CD14-positive monocyte (primary cell): ENCODE results near the gene IER5. TPM values are rescaled to one million over a fixed set of nuclear protein-coding genes. Genes with fewer than 3 reads are reported as not detected.
A peak's percentile ranks its signal among the peaks of the same experiment; 100 is the strongest.
"Not testable (repeated sequence)": the region's sequence is repeated elsewhere in the genome, so short reads cannot be mapped to it uniquely, and the experiment has no call there.

ENCODE experiments used
- DNase-seq, 3 donors: peaks; one replicate each; pipeline ENCODE4 v3.0.0-alpha.2; 2011 to 2022
- H2AFZ ChIP-seq: 2 replicates; pipeline ENCODE4 v1.6.0; 2012; ENCODE audit warnings: mild to moderate bottlenecking, low read depth, low read length, inconsistent platforms; ENCODE audit not compliant: insufficient read depth, poor library complexity, severe bottlenecking
- H3K27ac ChIP-seq, 2 donors: 1 replicate in 1 of 2; 2 replicates in 1 of 2; pipeline ENCODE4 v1.5.1; 2012 to 2013; ENCODE audit warnings: low read length in 2 of 2, control low read depth in 1 of 2, inconsistent platforms in 1 of 2, low read depth in 1 of 2, mild to moderate bottlenecking in 1 of 2
- H3K27me3 ChIP-seq, 2 donors: one replicate each; pipeline versions ENCODE4 v1.6.0 to v1.6.1; 2011 to 2013; ENCODE audit warnings: low read length in 2 of 2; ENCODE audit not compliant: control insufficient read depth in 2 of 2, insufficient read depth in 2 of 2
- H3K36me3 ChIP-seq, 2 donors: replicated peaks in 1 of 2; 1 replicate in 1 of 2; 2 replicates in 1 of 2; pipeline versions ENCODE4 v1.5.1 to v1.6.1; 2012 to 2013; ENCODE audit warnings: low read length in 2 of 2, control low read depth in 1 of 2, inconsistent platforms in 1 of 2, mild to moderate bottlenecking in 1 of 2; ENCODE audit not compliant: insufficient read depth in 2 of 2, control insufficient read depth in 1 of 2
- H3K4me1 ChIP-seq, 2 donors: 1 replicate in 1 of 2; 2 replicates in 1 of 2; pipeline versions ENCODE4 v1.5.1 to v1.6.1; 2012 to 2013; ENCODE audit warnings: low read length in 2 of 2, control low read depth in 1 of 2, inconsistent platforms in 1 of 2, mild to moderate bottlenecking in 1 of 2, moderate library complexity in 1 of 2; ENCODE audit not compliant: insufficient read depth in 2 of 2, control insufficient read depth in 1 of 2
- H3K4me2 ChIP-seq: replicated peaks from 2 replicates; pipeline ENCODE3; 2012; ENCODE audit warnings: low read length, moderate library complexity, mild to moderate bottlenecking; ENCODE audit not compliant: poor library complexity, severe bottlenecking; ENCODE audit errors: extremely low read depth
- H3K4me3 ChIP-seq, 3 experiments: fragments of 200-600 bp in 1 of 3; sonication (generic) in 1 of 3; replicated peaks in 1 of 3; 1 replicate in 2 of 3; 2 replicates in 1 of 3; pipeline ENCODE4 v1.5.1; 2011 to 2013; ENCODE audit warnings: low read length in 3 of 3, mild to moderate bottlenecking in 3 of 3, control low read depth in 2 of 3, low read depth in 2 of 3, inconsistent platforms in 1 of 3, moderate library complexity in 1 of 3
- H3K79me2 ChIP-seq: 2 replicates; pipeline ENCODE4 v1.6.0; 2012; ENCODE audit warnings: mild to moderate bottlenecking, control low read depth, inconsistent platforms, low read length, moderate library complexity; ENCODE audit not compliant: insufficient read depth
- H3K9ac ChIP-seq: 2 replicates; pipeline ENCODE4 v1.6.0; 2017; ENCODE audit warnings: low read length, mild to moderate bottlenecking; ENCODE audit not compliant: insufficient read depth, poor library complexity, severe bottlenecking
- H3K9me3 ChIP-seq, 2 donors: replicated peaks in 1 of 2; 1 replicate in 1 of 2; 2 replicates in 1 of 2; pipeline versions ENCODE4 v1.5.1 to v1.6.1; 2012 to 2013; ENCODE audit warnings: low read length in 2 of 2, control low read depth in 1 of 2; ENCODE audit not compliant: control insufficient read depth in 1 of 2, insufficient read depth in 1 of 2
- H4K20me1 ChIP-seq: 2 replicates; pipeline ENCODE4 v1.6.0; 2012; ENCODE audit warnings: mild to moderate bottlenecking, low read length, control low read depth, moderate library complexity; ENCODE audit not compliant: insufficient read depth
- H3K27ac Mint-ChIP-seq, 7 donors: one replicate each; pipeline ENCODE4 v1.8.0; 2020; ENCODE audit warnings: mild to moderate bottlenecking in 7 of 7, mixed read lengths in 7 of 7, moderate library complexity in 6 of 7, inconsistent platforms in 2 of 7
- H3K27me3 Mint-ChIP-seq, 3 donors: one replicate each; pipeline ENCODE4 v1.8.0; 2021 to 2022; ENCODE audit warnings: low read depth in 3 of 3, mild to moderate bottlenecking in 3 of 3, mixed read lengths in 3 of 3, moderate library complexity in 3 of 3, inconsistent platforms in 1 of 3
- H3K36me3 Mint-ChIP-seq, 2 donors: one replicate each; pipeline ENCODE4 v1.8.0; 2020; ENCODE audit warnings: mixed read lengths in 2 of 2, inconsistent platforms in 1 of 2, mild to moderate bottlenecking in 1 of 2
- H3K4me1 Mint-ChIP-seq: one replicate; pipeline ENCODE4 v1.8.0; 2020; ENCODE audit warnings: mild to moderate bottlenecking, mixed read lengths
- H3K4me3 Mint-ChIP-seq, 2 donors: one replicate each; pipeline ENCODE4 v1.8.0; 2020; ENCODE audit warnings: mild to moderate bottlenecking in 2 of 2, mixed read lengths in 2 of 2, moderate library complexity in 1 of 2
- H3K9me3 Mint-ChIP-seq, 7 donors: one replicate each; pipeline ENCODE4 v1.8.0; 2020 to 2022; ENCODE audit warnings: mixed read lengths in 7 of 7, mild to moderate bottlenecking in 6 of 7, moderate library complexity in 6 of 7, inconsistent platforms in 2 of 7
- CTCF ChIP-seq: fragments of 200-600 bp; IDR thresholded peaks from one replicate; pipeline ENCODE4 v1.8.0; 2022; ENCODE audit warnings: antibody characterized with exemption, mild to moderate bottlenecking
- WGBS: methylation state at CpG from one replicate; pipeline ENCODE4 v1.1.5; 2013; ENCODE audit warnings: missing lambda C conversion rate; ENCODE audit not compliant: insufficient coverage; 5-methylcytosine and 5-hydroxymethylcytosine counted together
- intact Hi-C, 2 donors: fragments of 100-400 bp; cut with micrococcal nuclease; formaldehyde crosslinking; loops; one replicate each; pipeline versions ENCODE4 v1.15.0 to v1.15.1; 2023
- polyA plus RNA-seq, 3 donors: library from polyadenylated mRNA; depleted of rRNA in 1 of 3; unstranded in 2 of 3; stranded (reverse) in 1 of 3; fragments of 300-500 nt in 2 of 3; fragments of >200 nt in 1 of 3; fragmentation: Illumina TruSeq in 2 of 3; gene quantifications; 1 replicate in 2 of 3; 2 replicates in 1 of 3; pipeline ENCODE4 v1.2.3, GENCODE V29; 2012 to 2021

IER5 gene
- polyA plus RNA-seq, 3 donors, result 13.7 to 110 (median 29.0) TPM

- H3K4me1 ChIP-seq, result peaks cover 51 to 63% of the 10 kb centered on the region in 2 donors
- Mint-ChIP-seq H3K27me3 (peaks cover 0 to 1% (median 0%) of the 10 kb centered on the region in 3 donors), H3K4me1 (peaks cover 53% of the 10 kb centered on the region), H3K27ac (peak overlapping the region; percentile 95 to 98 (median 96)), H3K4me3 (peak overlapping the region in 1 of 2 donors; percentile 78), H3K36me3 (peaks cover 34 to 36% of the 10 kb centered on the region in 2 donors), H3K9me3 (peaks cover 0 to 5% (median 0%) of the 10 kb centered on the region in 7 donors)
- H3K4me2 ChIP-seq, result peak overlapping the region; percentile 52
- H2AFZ ChIP-seq, result no peak overlapping the region
- H3K4me3 ChIP-seq, result peak overlapping the region in 1 of 3 experiments; percentile 26
- TF ChIP-seq CTCF, result no peak
- H3K9ac ChIP-seq, result peak overlapping the region; percentile 67
- no peaks in the 10 kb centered on the region for H3K9me3 ChIP-seq
- H3K36me3 ChIP-seq, result peaks cover 5 to 17% of the 10 kb centered on the region in 2 donors
- intact Hi-C loops, result loop anchor here (5.0 kb wide), 2 partner anchors 44 to 99 kb away; partner anchors contain the start of gene IER5 (in 1 of the 2)
- H4K20me1 ChIP-seq, result no peaks in the 10 kb centered on the region
- H3K79me2 ChIP-seq, result peaks cover 64% of the 10 kb centered on the region
- H3K27ac ChIP-seq, result peak overlapping the region; percentile 80 to 96
- peak; percentile 90 to 96 (median 93) for DNase-seq
- no CpG with 5 or more reads among the region's 5 CpGs for WGBS
- no peaks in the 10 kb centered on the region for H3K27me3 ChIP-seq
These were observed 45.2 kb upstream of the IER5 start for GRCh38 chr1:181043025-181043888.

GRCh38 chr1:181044449-181044966 is 44.0 kb upstream of the IER5 start:
- Mint-ChIP-seq H3K4me1 (peaks cover 53% of the 10 kb centered on the region), H3K36me3 (peaks cover 34 to 35% of the 10 kb centered on the region in 2 donors), H3K4me3 (peak overlapping the region; percentile 61 to 72), H3K27me3 (peaks cover 0 to 1% (median 0%) of the 10 kb centered on the region in 3 donors), H3K9me3 (peaks cover 0 to 5% (median 0%) of the 10 kb centered on the region in 7 donors), H3K27ac (peak overlapping the region; percentile 95 to 98 (median 96))
- TF ChIP-seq CTCF, result no peak
- WGBS, result no CpG with 5 or more reads among the region's 5 CpGs
- Histone ChIP-seq H2AFZ (peak overlapping the region; percentile 64), H3K27me3 (no peaks in the 10 kb centered on the region), H3K27ac (peak overlapping the region; percentile 80 to 96), H3K4me2 (peak overlapping the region; percentile 44), H3K9me3 (no peaks in the 10 kb centered on the region), H3K4me3 (peak overlapping the region in 1 of 3 experiments; percentile 3), H3K36me3 (peaks cover 5 to 16% of the 10 kb centered on the region in 2 donors), H3K4me1 (peaks cover 55 to 63% of the 10 kb centered on the region in 2 donors), H3K79me2 (peaks cover 52% of the 10 kb centered on the region), H4K20me1 (no peaks in the 10 kb centered on the region), H3K9ac (peak overlapping the region; percentile 67)
- peak; percentile 93 to 96 (median 95) for DNase-seq
- intact Hi-C loops, result loop anchor here (5.0 kb wide), 2 partner anchors 43 to 98 kb away; partner anchors contain the start of gene IER5 (in 1 of the 2)

- H3K9ac ChIP-seq, H3K27ac ChIP-seq, H3K27me3 ChIP-seq, H3K9me3 Mint-ChIP-seq, intact Hi-C loops, H2AFZ ChIP-seq, H3K4me3 ChIP-seq, H3K27me3 Mint-ChIP-seq, H3K4me3 Mint-ChIP-seq, H3K4me2 ChIP-seq, DNase-seq, H3K9me3 ChIP-seq, H4K20me1 ChIP-seq: not testable (repeated sequence)
- H3K36me3 Mint-ChIP-seq, result peaks cover 35 to 43% of the 10 kb centered on the region in 2 donors
- peaks cover 39% of the 10 kb centered on the region for H3K79me2 ChIP-seq
- H3K4me1 Mint-ChIP-seq, result peaks cover 43% of the 10 kb centered on the region
- H3K36me3 ChIP-seq, result peaks cover 5 to 30% of the 10 kb centered on the region in 2 donors
- H3K27ac Mint-ChIP-seq, result peak overlapping the region in 2 of 7 donors; percentile 59 to 60
- 100% methylated on average over 12 of the region's 22 CpGs for WGBS
- peaks cover 51 to 53% of the 10 kb centered on the region in 2 donors for H3K4me1 ChIP-seq
These were observed 42.6 kb upstream of the IER5 start for GRCh38 chr1:181045946-181046345.
